ENCODE results near the gene COL6A5. TPM values are rescaled to one million over a fixed set of nuclear protein-coding genes. Genes with fewer than 3 reads are reported as not detected.

Gene COL6A5
- total and polyA plus RNA-seq, 10 donors: 0.07 to 0.15 TPM; not detected in 8

DNA sequence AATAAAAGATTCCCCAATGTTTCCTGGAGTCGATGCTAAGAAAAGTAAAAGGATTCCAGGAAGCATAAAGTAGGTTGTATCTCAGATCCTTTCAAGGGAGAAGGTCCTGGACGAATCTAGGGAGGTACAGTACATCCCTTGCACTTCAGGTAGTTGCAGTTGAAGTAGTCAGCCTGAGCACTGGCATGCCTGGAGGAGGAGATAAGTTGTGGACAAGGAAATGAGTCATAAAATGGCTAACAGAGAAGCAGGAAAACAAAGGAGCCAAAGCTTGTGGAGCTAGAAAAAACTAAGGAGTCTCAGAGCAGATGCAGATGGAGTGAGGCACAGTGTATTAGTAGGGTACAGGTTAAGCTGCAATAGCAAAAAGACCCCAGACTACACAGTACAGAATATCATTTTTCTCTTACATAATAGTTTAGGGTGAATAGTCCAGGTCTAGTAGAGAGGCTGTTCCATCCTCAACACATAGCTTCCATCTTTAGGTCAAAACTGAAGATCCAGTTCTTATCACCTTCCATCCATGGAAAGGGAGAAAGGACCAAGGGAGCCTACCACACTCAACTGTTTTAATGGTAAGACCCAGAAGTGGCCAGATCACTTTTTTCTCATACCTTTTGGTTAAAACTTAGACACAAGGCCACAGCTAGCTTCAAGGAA lies 41.3 kb downstream of the COL6A5 start:
- 45 to 55% (median 49%) methylated on average over 2 of the region's 2 CpGs for WGBS, 5 donors
- no peaks in the 10 kb centered on the region for H3K9me3 ChIP-seq
- no peaks in the 10 kb centered on the region for H3K36me3 ChIP-seq
- no peak for TF ChIP-seq POLR2AphosphoS5 (IDR thresholded peaks at IDR 0.05)
- TF ChIP-seq, protein P1, sequence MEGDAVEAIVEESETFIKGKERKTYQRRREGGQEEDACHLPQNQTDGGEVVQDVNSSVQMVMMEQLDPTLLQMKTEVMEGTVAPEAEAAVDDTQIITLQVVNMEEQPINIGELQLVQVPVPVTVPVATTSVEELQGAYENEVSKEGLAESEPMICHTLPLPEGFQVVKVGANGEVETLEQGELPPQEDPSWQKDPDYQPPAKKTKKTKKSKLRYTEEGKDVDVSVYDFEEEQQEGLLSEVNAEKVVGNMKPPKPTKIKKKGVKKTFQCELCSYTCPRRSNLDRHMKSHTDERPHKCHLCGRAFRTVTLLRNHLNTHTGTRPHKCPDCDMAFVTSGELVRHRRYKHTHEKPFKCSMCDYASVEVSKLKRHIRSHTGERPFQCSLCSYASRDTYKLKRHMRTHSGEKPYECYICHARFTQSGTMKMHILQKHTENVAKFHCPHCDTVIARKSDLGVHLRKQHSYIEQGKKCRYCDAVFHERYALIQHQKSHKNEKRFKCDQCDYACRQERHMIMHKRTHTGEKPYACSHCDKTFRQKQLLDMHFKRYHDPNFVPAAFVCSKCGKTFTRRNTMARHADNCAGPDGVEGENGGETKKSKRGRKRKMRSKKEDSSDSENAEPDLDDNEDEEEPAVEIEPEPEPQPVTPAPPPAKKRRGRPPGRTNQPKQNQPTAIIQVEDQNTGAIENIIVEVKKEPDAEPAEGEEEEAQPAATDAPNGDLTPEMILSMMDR (IDR thresholded peaks at IDR 0.05 in 8 of 11, conservative IDR thresholded peaks at IDR 0.05 in 3 of 11): no peak
- TF ChIP-seq POLR2A (IDR thresholded peaks at IDR 0.05): no peak
- H3K4me3 ChIP-seq: no peak overlapping the region
- no peaks in the 10 kb centered on the region for H3K27me3 ChIP-seq (replicated peaks in 1 of 7)
- H3K4me1 ChIP-seq: no peaks in the 10 kb centered on the region
- no peak for DNase-seq
- no peak overlapping the region for H3K27ac ChIP-seq
- intact Hi-C loops (cut with DNase I; ENCODE audit: low total_unique reads): no loop called here

DNA sequence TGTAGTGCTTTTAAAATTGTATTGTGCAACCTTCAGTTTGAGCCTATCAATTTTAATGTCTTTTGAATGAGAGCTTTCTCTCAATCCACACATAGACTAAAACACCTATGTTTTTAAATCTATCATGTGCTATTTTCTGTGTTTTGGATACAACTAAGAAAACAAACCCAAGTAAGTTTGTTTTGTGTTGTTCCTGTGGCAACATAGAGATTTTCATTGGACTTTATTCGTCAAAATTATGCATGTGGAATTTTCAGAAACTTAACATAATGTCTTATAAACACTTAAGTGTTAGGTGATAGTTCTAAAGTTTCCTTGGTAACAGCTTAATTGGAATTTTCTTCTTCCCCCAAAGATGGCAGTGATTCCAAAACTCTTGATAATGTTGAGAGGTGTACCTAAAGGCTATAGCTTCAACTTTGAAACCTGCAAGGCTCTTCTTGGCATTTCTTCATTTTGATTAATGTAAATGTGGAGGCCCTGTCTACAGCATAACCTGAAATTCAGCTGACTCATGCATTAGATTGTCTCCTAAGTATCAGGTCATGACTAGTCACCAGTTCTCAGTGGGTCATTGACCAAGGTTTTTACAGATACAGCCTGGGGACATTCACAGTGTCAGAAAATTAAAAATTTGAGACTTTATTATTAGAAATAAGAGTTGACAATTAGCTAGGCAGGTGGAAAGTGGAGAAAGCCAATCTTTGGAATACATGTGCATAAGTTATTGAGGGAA lies 44.4 kb downstream of the COL6A5 start:
- WGBS, 5 donors: 65 to 78% (median 73%) methylated on average over 1 of the region's 1 CpG
- H3K4me3 ChIP-seq: no peak overlapping the region
- no peaks in the 10 kb centered on the region for H3K9me3 ChIP-seq
- DNase-seq: no peak
- no peaks in the 10 kb centered on the region for H3K36me3 ChIP-seq
- H3K27ac ChIP-seq: no peak overlapping the region
- H3K4me1 ChIP-seq: no peaks in the 10 kb centered on the region
- no peaks in the 10 kb centered on the region for H3K27me3 ChIP-seq (replicated peaks in 1 of 7)
- intact Hi-C loops (cut with DNase I; ENCODE audit: low total_unique reads): no loop called here
- TF ChIP-seq POLR2A (IDR thresholded peaks at IDR 0.05) (no peak), POLR2AphosphoS5 (IDR thresholded peaks at IDR 0.05) (no peak)
- TF ChIP-seq, protein P1 (IDR thresholded peaks at IDR 0.05 in 8 of 11, conservative IDR thresholded peaks at IDR 0.05 in 3 of 11): no peak

DNA sequence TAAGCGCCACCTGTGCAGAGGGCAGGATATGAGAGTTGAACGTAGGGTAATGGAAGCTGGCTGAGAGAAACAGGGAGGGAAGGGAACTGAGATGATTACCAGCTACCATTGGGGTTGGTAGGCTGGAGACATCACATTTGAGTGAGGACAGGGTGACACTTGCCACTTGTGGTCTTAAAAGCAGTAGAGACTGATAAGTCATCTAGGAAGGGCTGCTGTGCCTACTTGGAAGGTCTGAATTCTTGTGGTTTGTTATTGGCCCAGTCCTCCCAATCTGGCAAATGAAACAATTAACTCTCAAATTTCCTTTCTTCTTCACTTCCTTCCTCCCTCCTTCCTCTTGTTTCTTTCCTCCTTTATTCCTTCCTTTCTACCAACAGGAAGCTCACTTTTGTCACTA lies 46.8 kb downstream of the COL6A5 start:
- H3K27me3 ChIP-seq (replicated peaks in 1 of 7): no peaks in the 10 kb centered on the region
- H3K27ac ChIP-seq: no peak overlapping the region
- intact Hi-C loops (cut with DNase I; ENCODE audit: low total_unique reads): no loop called here
- no peak overlapping the region for H3K4me3 ChIP-seq
- H3K36me3 ChIP-seq: no peaks in the 10 kb centered on the region
- TF ChIP-seq POLR2A (IDR thresholded peaks at IDR 0.05) (no peak), POLR2AphosphoS5 (IDR thresholded peaks at IDR 0.05) (no peak)
- TF ChIP-seq, protein P1 (IDR thresholded peaks at IDR 0.05 in 8 of 11, conservative IDR thresholded peaks at IDR 0.05 in 3 of 11): no peak
- H3K9me3 ChIP-seq: no peaks in the 10 kb centered on the region
- DNase-seq: no peak
- no peaks in the 10 kb centered on the region for H3K4me1 ChIP-seq
- 85 to 100% (median 90%) methylated on average over 2 of the region's 2 CpGs for whole genome bisulfite sequencing, 5 donors

DNA sequence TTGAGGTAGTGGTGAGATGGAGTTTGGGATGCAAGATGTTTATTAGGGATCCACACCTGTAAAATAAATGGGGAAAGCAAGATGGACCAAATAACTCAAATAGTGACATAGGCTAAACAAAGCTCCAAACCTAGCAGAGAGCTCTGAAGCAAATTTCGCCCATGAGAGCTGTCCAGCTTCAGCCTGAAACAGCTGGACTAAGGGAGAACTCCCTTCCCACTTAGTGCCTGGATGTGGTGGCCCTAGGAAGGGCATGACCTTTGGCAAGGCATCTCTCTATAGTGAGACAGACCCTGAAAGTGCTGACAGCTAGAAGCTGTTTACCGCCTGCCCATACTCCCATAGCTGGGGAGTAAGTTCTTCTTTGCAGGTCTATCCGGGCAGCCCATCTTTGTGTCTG lies 48.1 kb downstream of the COL6A5 start:
- no peaks in the 10 kb centered on the region for H3K9me3 ChIP-seq
- no peaks in the 10 kb centered on the region for H3K27me3 ChIP-seq (replicated peaks in 1 of 7)
- no peak overlapping the region for H3K27ac ChIP-seq
- intact Hi-C loops (cut with DNase I; ENCODE audit: low total_unique reads): no loop called here
- WGBS, 5 donors: 77 to 92% (median 82%) methylated on average over 3 of the region's 3 CpGs
- H3K4me3 ChIP-seq: no peak overlapping the region
- TF ChIP-seq POLR2AphosphoS5 (IDR thresholded peaks at IDR 0.05): no peak
- no peak for TF ChIP-seq POLR2A (IDR thresholded peaks at IDR 0.05)
- TF ChIP-seq, protein P1 (IDR thresholded peaks at IDR 0.05 in 8 of 11, conservative IDR thresholded peaks at IDR 0.05 in 3 of 11): no peak
- no peaks in the 10 kb centered on the region for H3K36me3 ChIP-seq
- no peaks in the 10 kb centered on the region for H3K4me1 ChIP-seq
- no peak for DNase-seq

Data from spleen (tissue), 11 donors.